Right ventricle myocardium inferior (tissue), 1 donor: ENCODE measurements around the gene EMX1. TPM values are rescaled to one million over a fixed set of nuclear protein-coding genes. Genes with fewer than 3 reads are reported as not detected.

Experiments
- total RNA-seq: library from RNA; stranded (reverse); fragmentation: NEBNext Ultra II Directional; extraction: Animal tissue kit (Norgen Biotek cat#: 25700); gene quantifications from one replicate; pipeline ENCODE4 v1.2.1, GENCODE V29; 2021
- donor health status: DM: no; HTN: yes; CAD: no; lungs with severe emphysema.

Gene EMX1
- total RNA-seq, 1 donor from 2014 or later = not detected

Other genes starting within 250 kb of the EMX1 start
- gene EXOC6B, start 91.5 kb upstream of the EMX1 start, total RNA-seq = 117 TPM
- 52.4 TPM for gene SPR, start 30.1 kb upstream of the EMX1 start, total RNA-seq
- 9.6 TPM for gene SFXN5, start 154.2 kb downstream of the EMX1 start, total RNA-seq
- 19.0 TPM for gene RAB11FIP5, start 195.4 kb downstream of the EMX1 start, total RNA-seq